ENCODE measurements around the gene GRIN3B.

GRIN3B gene

DNA sequence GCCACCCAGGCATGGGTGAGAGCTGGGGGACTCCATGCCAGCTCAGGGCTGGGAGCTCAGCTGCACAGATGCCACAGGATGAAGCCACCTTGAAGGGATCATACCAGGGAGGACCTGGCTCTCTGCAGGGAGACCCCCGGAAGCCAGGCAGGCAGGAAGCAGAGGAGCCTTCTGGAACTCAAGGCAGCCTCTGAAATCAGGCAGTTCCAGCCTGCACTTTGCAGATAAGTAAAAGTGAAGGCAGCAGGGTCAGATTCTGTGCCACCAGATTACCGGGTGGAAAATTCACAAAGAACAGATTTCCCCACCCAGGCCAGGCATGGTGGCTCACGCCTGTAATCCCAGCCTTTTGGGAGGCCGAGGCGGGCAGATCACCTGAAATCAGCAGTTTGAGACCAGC lies 18.2 kb downstream of the GRIN3B start (continued):
- TF ChIP-seq, protein P1, sequence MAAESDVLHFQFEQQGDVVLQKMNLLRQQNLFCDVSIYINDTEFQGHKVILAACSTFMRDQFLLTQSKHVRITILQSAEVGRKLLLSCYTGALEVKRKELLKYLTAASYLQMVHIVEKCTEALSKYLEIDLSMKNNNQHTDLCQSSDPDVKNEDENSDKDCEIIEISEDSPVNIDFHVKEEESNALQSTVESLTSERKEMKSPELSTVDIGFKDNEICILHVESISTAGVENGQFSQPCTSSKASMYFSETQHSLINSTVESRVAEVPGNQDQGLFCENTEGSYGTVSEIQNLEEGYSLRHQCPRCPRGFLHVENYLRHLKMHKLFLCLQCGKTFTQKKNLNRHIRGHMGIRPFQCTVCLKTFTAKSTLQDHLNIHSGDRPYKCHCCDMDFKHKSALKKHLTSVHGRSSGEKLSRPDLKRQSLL (tag by site-specific recombination; IDR thresholded peaks at IDR 0.05): no peak
- TF ChIP-seq ZNF292 (tag by site-specific recombination; IDR thresholded peaks at IDR 0.05; ENCODE audit: borderline replicate concordance, low read depth) (no peak), BCL11B (tag by site-specific recombination; IDR thresholded peaks at IDR 0.05; ENCODE audit: low read depth) (no peak)

DNA sequence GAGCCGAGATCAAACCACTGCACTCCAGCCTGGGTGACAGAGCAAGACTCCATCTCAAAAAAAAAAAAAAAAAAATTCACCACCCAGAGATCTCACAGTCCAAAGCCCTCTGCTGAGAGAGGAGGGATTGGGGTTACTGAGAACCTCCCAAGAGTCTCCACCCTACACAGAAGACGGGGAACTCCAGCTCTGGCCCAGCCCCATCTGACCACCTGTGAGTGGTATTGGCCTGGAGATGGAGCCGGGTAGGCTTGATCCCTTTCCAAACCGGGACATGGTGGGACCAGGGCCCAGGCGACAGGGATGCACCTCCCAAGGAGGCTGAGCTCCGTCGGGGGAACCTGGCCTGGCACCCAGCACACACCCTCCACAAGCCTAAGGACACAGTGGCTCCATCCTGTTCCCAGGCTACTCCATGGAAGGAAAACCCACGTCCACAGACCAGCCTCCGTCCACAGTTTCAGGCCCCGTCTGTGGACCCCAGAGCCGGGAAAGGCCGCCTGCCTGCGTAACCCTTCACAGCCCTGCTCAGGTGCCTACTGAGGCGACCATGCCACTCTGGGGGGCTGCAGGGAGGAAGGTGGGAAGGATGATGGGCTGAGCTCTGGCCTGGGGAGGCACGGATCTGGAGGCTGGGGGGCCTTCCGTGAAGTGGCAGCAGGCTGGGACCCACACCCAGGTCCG lies 18.9 kb downstream of the GRIN3B start:
- H3K9me3 ChIP-seq (ENCODE audit: control insufficient read depth, insufficient read depth, low read depth, low read length): no peaks in the 10 kb centered on the region
- H3K4me1 ChIP-seq (ENCODE audit: control insufficient read depth, insufficient read depth, low read length): peaks cover 7% of the 10 kb centered on the region
- peaks cover 0 to 37% of the 10 kb centered on the region in 2 experiments; a peak in 1 of 3 replicates for H3K36me3 ChIP-seq (ENCODE audit: control insufficient read depth in 2 of 2, insufficient read depth in 1 of 2, low read length in 2 of 2)
- H3K27ac ChIP-seq (ENCODE audit: extremely low read depth, low read depth, low read length): peak overlapping the region; percentile 25
- POLR2A ChIA-PET: interaction anchor here (1.1 to 1.2 kb wide), 3 partner anchors 21 to 85 kb away, joined by 3 to 4 read pairs (median 3); partner anchors contain the start of gene ABCA7
- H3K4me3 ChIP-seq (ENCODE audit: low read depth, low read length): peak overlapping the region; percentile 86
- CTCF ChIA-PET: interaction anchor here (0.7 to 1.0 kb wide), 3 partner anchors 82 to 111 kb away, joined by 3 to 4 read pairs (median 3); no protein-coding TSS in a partner anchor
- peak; percentile 68 for TF ChIP-seq ZNF398 (tag by site-specific recombination; IDR thresholded peaks at IDR 0.05)
- TF ChIP-seq, protein P2, sequence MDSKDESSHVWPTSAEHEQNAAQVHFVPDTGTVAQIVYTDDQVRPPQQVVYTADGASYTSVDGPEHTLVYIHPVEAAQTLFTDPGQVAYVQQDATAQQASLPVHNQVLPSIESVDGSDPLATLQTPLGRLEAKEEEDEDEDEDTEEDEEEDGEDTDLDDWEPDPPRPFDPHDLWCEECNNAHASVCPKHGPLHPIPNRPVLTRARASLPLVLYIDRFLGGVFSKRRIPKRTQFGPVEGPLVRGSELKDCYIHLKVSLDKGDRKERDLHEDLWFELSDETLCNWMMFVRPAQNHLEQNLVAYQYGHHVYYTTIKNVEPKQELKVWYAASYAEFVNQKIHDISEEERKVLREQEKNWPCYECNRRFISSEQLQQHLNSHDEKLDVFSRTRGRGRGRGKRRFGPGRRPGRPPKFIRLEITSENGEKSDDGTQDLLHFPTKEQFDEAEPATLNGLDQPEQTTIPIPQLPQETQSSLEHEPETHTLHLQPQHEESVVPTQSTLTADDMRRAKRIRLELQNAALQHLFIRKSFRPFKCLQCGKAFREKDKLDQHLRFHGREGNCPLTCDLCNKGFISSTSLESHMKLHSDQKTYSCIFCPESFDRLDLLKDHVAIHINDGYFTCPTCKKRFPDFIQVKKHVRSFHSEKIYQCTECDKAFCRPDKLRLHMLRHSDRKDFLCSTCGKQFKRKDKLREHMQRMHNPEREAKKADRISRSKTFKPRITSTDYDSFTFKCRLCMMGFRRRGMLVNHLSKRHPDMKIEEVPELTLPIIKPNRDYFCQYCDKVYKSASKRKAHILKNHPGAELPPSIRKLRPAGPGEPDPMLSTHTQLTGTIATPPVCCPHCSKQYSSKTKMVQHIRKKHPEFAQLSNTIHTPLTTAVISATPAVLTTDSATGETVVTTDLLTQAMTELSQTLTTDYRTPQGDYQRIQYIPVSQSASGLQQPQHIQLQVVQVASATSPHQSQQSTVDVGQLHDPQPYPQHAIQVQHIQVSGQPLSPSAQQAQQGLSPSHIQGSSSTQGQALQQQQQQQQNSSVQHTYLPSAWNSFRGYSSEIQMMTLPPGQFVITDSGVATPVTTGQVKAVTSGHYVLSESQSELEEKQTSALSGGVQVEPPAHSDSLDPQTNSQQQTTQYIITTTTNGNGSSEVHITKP (tag by site-specific recombination; IDR thresholded peaks at IDR 0.05): peak; percentile 100
- TF ChIP-seq ZNF596 (tag by site-specific recombination; IDR thresholded peaks at IDR 0.05): no peak
- TF ChIP-seq SP3 (tag by site-specific recombination; IDR thresholded peaks at IDR 0.05): peak; percentile 53
- TF ChIP-seq, protein P1 (tag by site-specific recombination; IDR thresholded peaks at IDR 0.05): peak; percentile 84
- TF ChIP-seq GFI1B (tag by site-specific recombination; IDR thresholded peaks at IDR 0.05): no peak
- 0 out of 2 replicates have a peak, but pooled peaks have one; percentile 24 for TF ChIP-seq ZNF639 (tag by site-specific recombination; IDR thresholded peaks at IDR 0.05)
- TF ChIP-seq ZSCAN30 (tag by site-specific recombination; IDR thresholded peaks at IDR 0.05): no peak
- TF ChIP-seq ZNF76 (tag by site-specific recombination; IDR thresholded peaks at IDR 0.05; ENCODE audit: borderline replicate concordance, low read depth): peak; percentile 42; the same call in 1 of the 2 replicates
- TF ChIP-seq PRDM6 (tag by site-specific recombination; IDR thresholded peaks at IDR 0.05): no peak
- TF ChIP-seq GLIS1 (tag by site-specific recombination; IDR thresholded peaks at IDR 0.05): peak; percentile 84
- peak; percentile 61; the same call in 1 of the 2 replicates for TF ChIP-seq IKZF3 (tag by site-specific recombination; IDR thresholded peaks at IDR 0.05)
- peak; percentile 54; the same call in 1 of the 2 replicates for TF ChIP-seq SCRT1 (tag by site-specific recombination; IDR thresholded peaks at IDR 0.05; ENCODE audit: borderline replicate concordance)
- 0 out of 2 replicates have a peak, but pooled peaks have one; percentile 25 for TF ChIP-seq SCRT2 (tag by site-specific recombination; IDR thresholded peaks at IDR 0.05)
- no peak for TF ChIP-seq ZNF132 (tag by site-specific recombination; IDR thresholded peaks at IDR 0.05; ENCODE audit: borderline replicate concordance)
- TF ChIP-seq, protein P3, sequence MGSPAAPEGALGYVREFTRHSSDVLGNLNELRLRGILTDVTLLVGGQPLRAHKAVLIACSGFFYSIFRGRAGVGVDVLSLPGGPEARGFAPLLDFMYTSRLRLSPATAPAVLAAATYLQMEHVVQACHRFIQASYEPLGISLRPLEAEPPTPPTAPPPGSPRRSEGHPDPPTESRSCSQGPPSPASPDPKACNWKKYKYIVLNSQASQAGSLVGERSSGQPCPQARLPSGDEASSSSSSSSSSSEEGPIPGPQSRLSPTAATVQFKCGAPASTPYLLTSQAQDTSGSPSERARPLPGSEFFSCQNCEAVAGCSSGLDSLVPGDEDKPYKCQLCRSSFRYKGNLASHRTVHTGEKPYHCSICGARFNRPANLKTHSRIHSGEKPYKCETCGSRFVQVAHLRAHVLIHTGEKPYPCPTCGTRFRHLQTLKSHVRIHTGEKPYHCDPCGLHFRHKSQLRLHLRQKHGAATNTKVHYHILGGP (tag by site-specific recombination; IDR thresholded peaks at IDR 0.05): no peak
- TF ChIP-seq ZNF529 (tag by site-specific recombination; IDR thresholded peaks at IDR 0.05; ENCODE audit: insufficient replicate concordance): no peak
- no peak for TF ChIP-seq REPIN1 (tag by site-specific recombination; IDR thresholded peaks at IDR 0.05; ENCODE audit: low read depth)
- TF ChIP-seq ZFP69B (tag by site-specific recombination; IDR thresholded peaks at IDR 0.05): 0 out of 2 replicates have a peak, but pooled peaks have one; percentile 9
- no peak for TF ChIP-seq ZNF37A (tag by site-specific recombination; IDR thresholded peaks at IDR 0.05)
